MM.1S (cell line): ENCODE data around the gene KIF25.

ENCODE experiments used
- DNase-seq: peaks from one replicate; pipeline ENCODE4 v3.0.0-alpha.2; 2015
- H2AFZ ChIP-seq: fragments of 300-600 bp; sonication (generic); 2 replicates; pipeline ENCODE4 v1.6.0; 2016; ENCODE audit warnings: antibody characterized with exemption, low read length
- H3F3A ChIP-seq: fragments of 300-600 bp; sonication (generic); 2 replicates; pipeline ENCODE4 v1.6.1; 2016; ENCODE audit warnings: mild to moderate bottlenecking, antibody characterized with exemption, low read length, moderate library complexity, mixed read lengths; ENCODE audit not compliant: insufficient read depth
- H3K27ac ChIP-seq: fragments of 300-600 bp; sonication (generic); 2 replicates; pipeline ENCODE4 v1.5.1; 2016; ENCODE audit warnings: mild to moderate bottlenecking, low read length
- H3K27me3 ChIP-seq: fragments of 300-600 bp; sonication (generic); replicated peaks from 2 replicates; pipeline ENCODE4 v1.6.0; 2016; ENCODE audit warnings: low read length; ENCODE audit not compliant: insufficient read depth
- H3K36me3 ChIP-seq: fragments of 300-600 bp; sonication (generic); replicated peaks from 2 replicates; pipeline ENCODE4 v1.6.1; 2016; ENCODE audit warnings: mild to moderate bottlenecking, low read length, mixed read lengths; ENCODE audit not compliant: insufficient read depth
- H3K4me1 ChIP-seq: fragments of 300-600 bp; sonication (generic); 2 replicates; pipeline ENCODE4 v1.6.1; 2016; ENCODE audit warnings: low read length, mixed read lengths
- H3K4me2 ChIP-seq: fragments of 300-600 bp; sonication (generic); 2 replicates; pipeline ENCODE4 v1.6.0; 2016; ENCODE audit warnings: low read depth, low read length
- H3K4me3 ChIP-seq: fragments of 300-600 bp; sonication (generic); 2 replicates; pipeline ENCODE4 v1.5.1; 2016; ENCODE audit warnings: low read length, mixed read lengths
- H3K79me2 ChIP-seq: fragments of 300-600 bp; sonication (generic); 2 replicates; pipeline ENCODE4 v1.6.1; 2016; ENCODE audit warnings: mixed run types, low read length, mixed read lengths
- H3K9ac ChIP-seq: fragments of 300-600 bp; sonication (generic); 2 replicates; pipeline ENCODE4 v1.6.1; 2016; ENCODE audit warnings: low read length, mixed read lengths
- H3K9me2 ChIP-seq: fragments of 300-600 bp; sonication (generic); replicated peaks from 2 replicates; pipeline ENCODE4 v1.6.1; 2016; ENCODE audit warnings: mild to moderate bottlenecking, low read length, mixed read lengths; ENCODE audit not compliant: insufficient read depth
- H3K9me3 ChIP-seq: fragments of 300-600 bp; sonication (generic); replicated peaks from 2 replicates; pipeline ENCODE4 v1.6.1; 2016; ENCODE audit warnings: mild to moderate bottlenecking, low read length, mixed read lengths; ENCODE audit not compliant: insufficient read depth
- H4K20me1 ChIP-seq: fragments of 300-600 bp; sonication (generic); 2 replicates; pipeline ENCODE4 v1.6.1; 2016; ENCODE audit warnings: mild to moderate bottlenecking, low read length, moderate library complexity, mixed read lengths; ENCODE audit not compliant: insufficient read depth
- EZH2 ChIP-seq: fragments of 300-600 bp; sonication (generic); optimal IDR thresholded peaks from 2 replicates; pipeline ENCODE3; 2017; ENCODE audit warnings: low read depth, mild to moderate bottlenecking, antibody characterized with exemption, low read length, mixed read lengths
- EZH2phosphoT487 ChIP-seq: fragments of 300-600 bp; sonication (generic); IDR thresholded peaks from 2 replicates; pipeline ENCODE4 v1.6.1; 2018; ENCODE audit warnings: antibody characterized with exemption, low read length
- TF ChIP-seq, protein P1 (sequence below): fragments of 300-600 bp; sonication (generic); IDR thresholded peaks from 2 replicates; pipeline ENCODE4 v1.5.1; 2016; ENCODE audit warnings: antibody characterized with exemption, low read length, mixed read lengths

KIF25 gene

DNA sequence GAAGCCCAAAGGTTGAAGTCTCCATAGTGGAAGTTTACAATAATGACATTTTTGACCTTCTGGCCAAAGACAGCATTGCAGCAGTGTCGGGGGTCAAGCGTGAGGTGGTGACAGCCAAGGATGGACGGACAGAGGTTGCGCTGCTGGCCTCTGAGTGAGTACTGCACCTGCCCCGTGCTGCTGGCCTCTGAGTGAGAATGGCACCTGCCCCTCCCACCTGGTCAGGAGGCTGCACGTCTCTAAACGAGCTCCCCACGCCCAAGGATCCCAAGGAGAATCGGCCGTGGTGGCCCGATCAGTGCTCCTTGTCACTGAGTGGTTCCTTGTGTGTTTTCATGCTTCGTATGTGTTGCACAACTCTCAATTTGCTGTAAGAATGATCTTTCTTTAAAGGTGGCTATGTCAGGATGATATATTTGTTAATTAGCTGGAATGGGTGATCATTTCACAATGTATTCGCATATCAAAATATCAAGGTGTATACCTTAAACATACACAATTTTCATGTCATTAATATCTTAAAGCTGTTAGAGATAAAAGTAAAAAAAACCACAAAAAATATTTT lies 41.2 kb downstream of the KIF25 start:
- Histone ChIP-seq H3K9me3 (no peaks in the 10 kb centered on the region), H3K9me2 (no peaks in the 10 kb centered on the region), H4K20me1 (no peaks in the 10 kb centered on the region), H3K4me3 (no peak overlapping the region), H3K27ac (no peak overlapping the region), H3K4me1 (no peaks in the 10 kb centered on the region), H3K27me3 (no peaks in the 10 kb centered on the region; the same call in 1 of the 2 replicates), H2AFZ (no peak overlapping the region), H3K79me2 (no peaks in the 10 kb centered on the region), H3K4me2 (no peak overlapping the region), H3K9ac (no peak overlapping the region), H3K36me3 (no peaks in the 10 kb centered on the region), H3F3A (no peaks in the 10 kb centered on the region)
- TF ChIP-seq, protein P1, sequence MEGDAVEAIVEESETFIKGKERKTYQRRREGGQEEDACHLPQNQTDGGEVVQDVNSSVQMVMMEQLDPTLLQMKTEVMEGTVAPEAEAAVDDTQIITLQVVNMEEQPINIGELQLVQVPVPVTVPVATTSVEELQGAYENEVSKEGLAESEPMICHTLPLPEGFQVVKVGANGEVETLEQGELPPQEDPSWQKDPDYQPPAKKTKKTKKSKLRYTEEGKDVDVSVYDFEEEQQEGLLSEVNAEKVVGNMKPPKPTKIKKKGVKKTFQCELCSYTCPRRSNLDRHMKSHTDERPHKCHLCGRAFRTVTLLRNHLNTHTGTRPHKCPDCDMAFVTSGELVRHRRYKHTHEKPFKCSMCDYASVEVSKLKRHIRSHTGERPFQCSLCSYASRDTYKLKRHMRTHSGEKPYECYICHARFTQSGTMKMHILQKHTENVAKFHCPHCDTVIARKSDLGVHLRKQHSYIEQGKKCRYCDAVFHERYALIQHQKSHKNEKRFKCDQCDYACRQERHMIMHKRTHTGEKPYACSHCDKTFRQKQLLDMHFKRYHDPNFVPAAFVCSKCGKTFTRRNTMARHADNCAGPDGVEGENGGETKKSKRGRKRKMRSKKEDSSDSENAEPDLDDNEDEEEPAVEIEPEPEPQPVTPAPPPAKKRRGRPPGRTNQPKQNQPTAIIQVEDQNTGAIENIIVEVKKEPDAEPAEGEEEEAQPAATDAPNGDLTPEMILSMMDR: no peak
- TF ChIP-seq EZH2phosphoT487: no peak
- no peak for TF ChIP-seq EZH2
- DNase-seq: no peak

DNA sequence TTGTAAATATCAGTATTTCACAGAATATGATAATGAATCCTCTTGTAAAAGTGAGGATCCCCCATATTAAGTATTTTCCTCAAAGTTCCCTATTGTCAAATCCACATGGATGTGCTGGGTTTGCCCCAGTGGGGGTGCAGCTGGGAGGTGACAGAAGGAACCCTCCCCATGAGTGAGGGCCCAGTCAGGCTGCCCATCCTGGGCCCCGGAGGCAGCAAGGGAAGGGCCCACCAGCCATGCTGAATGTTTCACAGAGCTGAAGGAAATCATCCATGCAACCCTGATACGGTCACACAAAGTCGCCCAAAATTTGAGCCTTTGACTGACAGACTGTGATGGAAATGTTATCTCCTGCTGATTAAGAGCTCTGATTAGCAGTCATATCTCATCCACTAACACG lies 41.8 kb downstream of the KIF25 start:
- Histone ChIP-seq H2AFZ (no peak overlapping the region), H3K27me3 (no peaks in the 10 kb centered on the region; the same call in 1 of the 2 replicates), H3K79me2 (no peaks in the 10 kb centered on the region), H3K4me3 (no peak overlapping the region), H3K4me1 (no peaks in the 10 kb centered on the region), H3K4me2 (no peak overlapping the region), H4K20me1 (no peaks in the 10 kb centered on the region), H3K9ac (no peak overlapping the region), H3K27ac (no peak overlapping the region), H3K9me2 (no peaks in the 10 kb centered on the region), H3F3A (no peaks in the 10 kb centered on the region), H3K9me3 (no peaks in the 10 kb centered on the region), H3K36me3 (no peaks in the 10 kb centered on the region)
- DNase-seq: no peak
- no peak for TF ChIP-seq EZH2phosphoT487

DNA sequence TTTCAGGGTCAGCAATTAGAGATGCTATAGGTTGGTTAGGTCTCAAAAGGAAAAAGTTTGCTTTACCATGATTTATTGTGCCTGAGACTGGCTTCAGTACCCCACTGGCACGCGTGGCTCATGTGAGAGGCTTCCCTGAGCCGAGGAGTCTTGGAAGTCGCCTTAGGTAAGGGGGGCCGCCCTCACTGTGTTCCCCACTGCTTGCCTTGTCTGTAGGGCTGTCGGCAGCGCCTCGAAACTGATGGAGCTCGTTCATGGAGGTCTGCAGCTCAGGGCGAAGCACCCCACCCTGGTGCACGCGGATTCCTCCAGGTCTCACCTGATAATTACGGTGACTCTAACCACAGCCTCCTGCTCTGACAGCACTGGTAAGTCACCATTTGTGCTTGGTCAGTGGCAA lies 42.4 kb downstream of the KIF25 start:
- H3K27ac ChIP-seq: no peak overlapping the region
- DNase-seq: no peak
- H3K9me2 ChIP-seq: no peaks in the 10 kb centered on the region
- no peak overlapping the region for H3K9ac ChIP-seq
- no peak for TF ChIP-seq EZH2phosphoT487
- TF ChIP-seq EZH2: no peak
- TF ChIP-seq, protein P1: no peak
- H3K36me3 ChIP-seq: no peaks in the 10 kb centered on the region
- no peaks in the 10 kb centered on the region for H3K4me1 ChIP-seq
- H3F3A ChIP-seq: no peaks in the 10 kb centered on the region
- no peaks in the 10 kb centered on the region for H4K20me1 ChIP-seq
- H3K4me2 ChIP-seq: no peak overlapping the region
- no peak overlapping the region for H3K4me3 ChIP-seq
- H3K79me2 ChIP-seq: no peaks in the 10 kb centered on the region
- no peaks in the 10 kb centered on the region for H3K9me3 ChIP-seq
- H3K27me3 ChIP-seq: no peaks in the 10 kb centered on the region; the same call in 1 of the 2 replicates
- H2AFZ ChIP-seq: no peak overlapping the region

DNA sequence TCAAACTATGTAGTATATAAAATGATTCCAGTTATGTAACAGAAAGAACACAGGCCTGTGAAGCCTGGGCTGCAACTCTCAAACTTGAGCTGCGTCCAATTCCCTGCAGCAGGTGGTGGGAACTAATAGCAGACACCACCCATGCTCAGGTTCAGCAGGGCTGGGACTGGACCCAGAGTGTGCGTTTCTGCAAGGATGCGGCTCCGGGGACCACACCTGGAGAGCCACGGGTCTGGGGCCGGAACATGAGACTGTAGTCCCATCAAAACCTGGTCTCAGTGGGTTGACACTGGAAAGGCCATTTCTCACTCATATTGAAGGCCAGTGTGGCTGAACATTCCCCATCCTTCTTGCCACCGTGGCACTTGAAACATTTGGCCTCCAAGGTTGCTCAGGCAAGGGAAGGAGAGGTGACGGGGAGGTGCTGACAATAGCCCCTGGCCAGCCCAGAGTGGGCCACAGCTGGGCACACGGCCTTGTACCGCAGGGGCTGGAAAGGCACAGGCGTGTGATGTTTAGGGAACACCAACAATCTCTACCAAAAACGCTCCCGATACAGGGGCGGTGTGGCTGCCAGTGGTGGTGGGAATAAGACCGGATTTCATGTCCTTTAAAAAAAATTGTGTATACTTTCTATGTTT lies 43.5 kb downstream of the KIF25 start:
- Histone ChIP-seq H4K20me1 (no peaks in the 10 kb centered on the region), H2AFZ (no peak overlapping the region), H3K4me2 (no peak overlapping the region), H3K9ac (no peak overlapping the region), H3K4me3 (no peak overlapping the region), H3K79me2 (no peaks in the 10 kb centered on the region), H3K27ac (no peak overlapping the region), H3K27me3 (no peaks in the 10 kb centered on the region; the same call in 1 of the 2 replicates), H3K4me1 (no peaks in the 10 kb centered on the region), H3K9me2 (no peaks in the 10 kb centered on the region), H3K36me3 (no peaks in the 10 kb centered on the region), H3F3A (no peaks in the 10 kb centered on the region), H3K9me3 (no peaks in the 10 kb centered on the region)
- DNase-seq: no peak
- TF ChIP-seq EZH2phosphoT487: no peak
- TF ChIP-seq, protein P1: no peak
- no peak for TF ChIP-seq EZH2
